ENCODE measurements around the gene PGAM1. TPM values are rescaled to one million over a fixed set of nuclear protein-coding genes. Genes with fewer than 3 reads are reported as not detected.

The PGAM1 gene
- total RNA-seq, 2 experiments from 2014 or later: 289 to 467 TPM

DNA sequence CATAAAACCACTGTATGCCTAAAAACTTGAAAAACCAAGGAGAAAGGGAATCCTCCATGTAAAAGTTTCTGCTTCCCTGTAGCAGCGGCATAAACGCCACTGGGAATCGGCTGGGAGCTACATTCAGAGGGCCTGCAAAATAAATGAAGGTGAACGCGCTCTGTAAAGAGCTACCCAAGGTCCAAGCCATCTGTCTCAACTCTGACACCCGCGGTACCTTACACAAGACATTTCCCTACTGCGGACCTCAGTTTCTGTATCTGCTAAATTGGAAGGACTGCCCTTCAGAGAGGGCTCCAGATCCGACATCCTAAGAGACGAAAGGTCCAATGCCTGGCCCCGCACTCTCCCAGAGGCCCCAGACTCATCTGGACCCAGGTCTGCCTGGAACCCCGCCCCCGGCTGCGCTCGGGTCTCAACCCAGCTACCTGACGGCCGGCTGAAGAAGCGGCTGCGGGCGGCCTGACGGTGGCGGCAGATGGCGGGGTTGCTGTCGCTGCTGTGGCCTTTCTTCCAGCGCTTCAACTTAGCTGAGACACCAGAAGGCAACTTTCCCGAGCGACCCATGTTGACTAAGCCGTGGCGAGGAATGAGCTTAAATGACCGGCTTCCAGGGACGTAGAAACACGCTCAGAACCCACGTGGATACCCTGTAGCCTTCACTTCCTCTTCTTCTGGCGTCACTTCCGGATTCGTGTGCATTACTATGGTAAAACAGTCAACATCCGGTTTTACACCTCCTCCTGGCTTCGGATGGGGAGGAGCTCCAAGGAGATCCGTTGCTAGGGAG is 25.1 kb upstream of the PGAM1 start, which contains the start of gene RRP12:
Gene RRP12, minus strand, starts transcription at position 676 of the 790 bp plus-strand sequence. Its CDS starts 109 bp downstream, at position 567.
- intact Hi-C loops (cut with micrococcal nuclease; ENCODE audit: unreplicated experiment): loop anchor here (5.0 kb wide), 2 partner anchors 69 to 124 kb away; partner anchors contain the start of gene FRAT2
- no peaks in the 10 kb centered on the region for H4K20me1 ChIP-seq (ENCODE audit: insufficient read depth, low read length)
- BruUV-seq (replicated peaks): TSS peak; percentile 92
- H2AFZ ChIP-seq (ENCODE audit: low read length): peak within 1 kb of the TSS; percentile 92
- peak within 1 kb of the TSS; percentile 88 for H3K4me2 ChIP-seq (ENCODE audit: low read length)
- peak; percentile 98 for DNase-seq (ENCODE audit: low spot score)
- peaks cover 5% of the 10 kb centered on the region for H3K4me1 ChIP-seq (ENCODE audit: insufficient read depth, low read length, poor library complexity, severe bottlenecking)
- H3K9me3 ChIP-seq (ENCODE audit: low read length): no peaks in the 10 kb centered on the region
- peak within 1 kb of the TSS; percentile 84 for H3K4me3 ChIP-seq (ENCODE audit: low read depth, low read length, poor library complexity, severe bottlenecking)
- peak within 1 kb of the TSS; percentile 50 for H3K27ac ChIP-seq (ENCODE audit: low read depth, low read length, poor library complexity, severe bottlenecking)
- POLR2A ChIA-PET: interaction anchor here (0.7 to 1.6 kb wide), 10 partner anchors 10 to 176 kb away, joined by 3 to 9 read pairs (median 3); no protein-coding TSS in a partner anchor
- H3K79me2 ChIP-seq (ENCODE audit: insufficient read depth, low read depth, low read length): peaks cover 24% of the 10 kb centered on the region; the same call in 1 of the 2 replicates
- H3K36me3 ChIP-seq (ENCODE audit: insufficient read depth, low read length): peaks cover 27% of the 10 kb centered on the region
- CTCF ChIA-PET (ENCODE audit: unreplicated experiment): interaction anchor here (0.6 to 1.1 kb wide), 2 partner anchors 85 to 1707 kb away, joined by 3 read pairs; partner anchors contain the start of gene TCTN3
- H3K9me2 ChIP-seq (ENCODE audit: insufficient read depth, low read length): no peaks in the 10 kb centered on the region
- TF ChIP-seq, protein P1, sequence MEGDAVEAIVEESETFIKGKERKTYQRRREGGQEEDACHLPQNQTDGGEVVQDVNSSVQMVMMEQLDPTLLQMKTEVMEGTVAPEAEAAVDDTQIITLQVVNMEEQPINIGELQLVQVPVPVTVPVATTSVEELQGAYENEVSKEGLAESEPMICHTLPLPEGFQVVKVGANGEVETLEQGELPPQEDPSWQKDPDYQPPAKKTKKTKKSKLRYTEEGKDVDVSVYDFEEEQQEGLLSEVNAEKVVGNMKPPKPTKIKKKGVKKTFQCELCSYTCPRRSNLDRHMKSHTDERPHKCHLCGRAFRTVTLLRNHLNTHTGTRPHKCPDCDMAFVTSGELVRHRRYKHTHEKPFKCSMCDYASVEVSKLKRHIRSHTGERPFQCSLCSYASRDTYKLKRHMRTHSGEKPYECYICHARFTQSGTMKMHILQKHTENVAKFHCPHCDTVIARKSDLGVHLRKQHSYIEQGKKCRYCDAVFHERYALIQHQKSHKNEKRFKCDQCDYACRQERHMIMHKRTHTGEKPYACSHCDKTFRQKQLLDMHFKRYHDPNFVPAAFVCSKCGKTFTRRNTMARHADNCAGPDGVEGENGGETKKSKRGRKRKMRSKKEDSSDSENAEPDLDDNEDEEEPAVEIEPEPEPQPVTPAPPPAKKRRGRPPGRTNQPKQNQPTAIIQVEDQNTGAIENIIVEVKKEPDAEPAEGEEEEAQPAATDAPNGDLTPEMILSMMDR (conservative IDR thresholded peaks at IDR 0.05; ENCODE audit: low read length): peak; percentile 60
- no peak for TF ChIP-seq EZH2phosphoT487 (IDR thresholded peaks at IDR 0.05; ENCODE audit: borderline replicate concordance, low read depth, low read length)

DNA sequence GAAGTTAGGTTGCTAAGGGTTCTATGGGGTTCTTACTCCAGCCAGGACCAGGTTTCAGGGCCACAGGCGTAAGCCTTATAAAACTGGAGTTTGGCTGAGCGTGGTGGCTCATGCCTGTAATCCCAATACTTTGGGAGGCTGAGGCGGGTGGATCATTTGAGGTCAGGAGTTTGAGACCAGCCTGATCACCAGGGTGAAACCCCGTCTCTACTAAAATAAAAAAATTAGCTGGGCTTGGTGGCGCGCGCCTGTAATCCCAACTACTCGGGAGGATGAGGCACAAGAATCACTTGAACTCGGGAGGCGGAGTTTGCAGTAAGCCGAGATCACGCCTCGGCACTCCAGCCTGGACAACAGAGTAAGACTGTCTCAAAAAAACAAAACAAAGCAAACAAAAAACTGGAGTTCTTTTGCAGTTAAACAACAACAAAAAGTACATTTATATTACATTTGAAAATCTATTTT is 24.5 kb upstream of the PGAM1 start:
- TF ChIP-seq, protein P1 (conservative IDR thresholded peaks at IDR 0.05; ENCODE audit: low read length): no peak
- TF ChIP-seq EZH2phosphoT487 (IDR thresholded peaks at IDR 0.05; ENCODE audit: borderline replicate concordance, low read depth, low read length): no peak
- peak overlapping the region; percentile 92 for H2AFZ ChIP-seq (ENCODE audit: low read length)
- ChIA-PET POLR2A (interaction anchor here (0.7 to 1.5 kb wide), 9 partner anchors 9 to 123 kb away, joined by 3 to 9 read pairs (median 5); no protein-coding TSS in a partner anchor), CTCF (ENCODE audit: unreplicated experiment) (no interaction called here)
- no TSS peak for BruUV-seq (replicated peaks)
- no peak for DNase-seq (ENCODE audit: low spot score)
- H3K4me2 ChIP-seq (ENCODE audit: low read length): peak overlapping the region; percentile 88
- no peaks in the 10 kb centered on the region for H3K9me3 ChIP-seq (ENCODE audit: low read length)
- no peaks in the 10 kb centered on the region for H3K9me2 ChIP-seq (ENCODE audit: insufficient read depth, low read length)
- no peaks in the 10 kb centered on the region for H4K20me1 ChIP-seq (ENCODE audit: insufficient read depth, low read length)
- peaks cover 11% of the 10 kb centered on the region for H3K4me1 ChIP-seq (ENCODE audit: insufficient read depth, low read length, poor library complexity, severe bottlenecking)
- H3K27ac ChIP-seq (ENCODE audit: low read depth, low read length, poor library complexity, severe bottlenecking): peak overlapping the region; percentile 29
- peak overlapping the region; percentile 84 for H3K4me3 ChIP-seq (ENCODE audit: low read depth, low read length, poor library complexity, severe bottlenecking)
- peaks cover 20% of the 10 kb centered on the region for H3K36me3 ChIP-seq (ENCODE audit: insufficient read depth, low read length)
- H3K79me2 ChIP-seq (ENCODE audit: insufficient read depth, low read depth, low read length): peaks cover 24% of the 10 kb centered on the region; the same call in 1 of the 2 replicates
- intact Hi-C loops (cut with micrococcal nuclease; ENCODE audit: unreplicated experiment): loop anchor here (5.0 kb wide), 2 partner anchors 69 to 124 kb away; partner anchors contain the start of gene FRAT2

All from OCI-LY7 (cell line).